Midbrain (tissue), 1 donor: ENCODE measurements around the gene TUBB8.
"Not testable (repeated sequence)": the region's sequence is repeated elsewhere in the genome, so short reads cannot be mapped to it uniquely, and the experiment has no call there.

Experiments used
- DNase-seq: peaks from one replicate; lab custom pipeline; 2025; lab: John Stamatoyannopoulos, UW

Gene TUBB8

GRCh38 chr10:47864-48263, 1.2 kb downstream of the TUBB8 start:
- DNase-seq, result not testable (repeated sequence)

- not testable (repeated sequence) for DNase-seq
Observed at GRCh38 chr10:13315-13635, 35.8 kb downstream of the TUBB8 start.

GRCh38 chr10:12444-13314, 36.4 kb downstream of the TUBB8 start:
- not testable (repeated sequence) for DNase-seq

GRCh38 chr10:11260-11659, 37.8 kb downstream of the TUBB8 start:
- DNase-seq, result not testable (repeated sequence)

- not testable (repeated sequence) for DNase-seq
Observed at GRCh38 chr10:10261-10971, 38.7 kb downstream of the TUBB8 start.
